Activated CD4-positive, alpha-beta T cell treated with anti-CD3 and anti-CD28 coated beads for 36 hours (primary cell): ENCODE results near the gene CTDSP2. TPM values are rescaled to one million over a fixed set of nuclear protein-coding genes. Genes with fewer than 3 reads are reported as not detected.
A peak's percentile ranks its signal among the peaks of the same experiment; 100 is the strongest.

Source experiments
- ATAC-seq: fragments of 200-7000 bp; cut with Tn5 transposase; one replicate; pipeline ENCODE4 v1.10.0; 2021; ENCODE audit warnings: mild to moderate bottlenecking, moderate library complexity
- CTCF ChIA-PET: fragments of 350-600 bp; sonication (Branson Sonifier 250); formaldehyde crosslinking; loops from one replicate; lab custom pipeline; 2021; ENCODE audit warnings: antibody characterized with exemption; lab: Charles Lee
- POLR2A ChIA-PET: fragments of 350-600 bp; sonication (Branson Sonifier 250); formaldehyde crosslinking; loops from one replicate; lab custom pipeline; 2021; ENCODE audit warnings: antibody characterized with exemption, inconsistent platforms; lab: Charles Lee
- DNase-seq: peaks from one replicate; pipeline ENCODE4 v3.0.0-alpha.2; 2020
- H3K27ac Mint-ChIP-seq: one replicate; pipeline ENCODE4 v1.8.0; 2021; ENCODE audit warnings: mixed read lengths
- H3K27me3 Mint-ChIP-seq: one replicate; pipeline ENCODE4 v1.8.0; 2021; ENCODE audit warnings: mixed read lengths
- H3K36me3 Mint-ChIP-seq: one replicate; pipeline ENCODE4 v1.8.0; 2021; ENCODE audit warnings: low read depth, mixed read lengths
- H3K4me1 Mint-ChIP-seq: one replicate; pipeline ENCODE4 v1.8.0; 2021; ENCODE audit warnings: mixed read lengths
- H3K4me3 Mint-ChIP-seq: one replicate; pipeline ENCODE4 v1.8.0; 2021; ENCODE audit warnings: mild to moderate bottlenecking, moderate library complexity, mixed read lengths
- H3K9me3 Mint-ChIP-seq: one replicate; pipeline ENCODE4 v1.8.0; 2021; ENCODE audit warnings: low read depth, mixed read lengths
- intact Hi-C, 2 experiments: fragments of 100-400 bp; cut with DNase I in 1 of 2; cut with micrococcal nuclease in 1 of 2; formaldehyde crosslinking; loops; one replicate each; pipeline versions ENCODE4 v1.14.2 to v1.15.1; 2022 to 2024; cut with DNase I, micrococcal nuclease
- total RNA-seq, 2 experiments: library from RNA; stranded (reverse); gene quantifications; one replicate each; pipeline ENCODE4 v1.2.3, GENCODE V29; 2021

The CTDSP2 gene
- total RNA-seq, 2 experiments from 2014 or later = 80.9 to 85.4 TPM

GRCh38 chr12:57842342-57843294 lies 3.9 kb downstream of the CTDSP2 start:
- peak overlapping the region; percentile 78 for H3K4me3 Mint-ChIP-seq
- POLR2A ChIA-PET = interaction anchor here (0.5 to 1.0 kb wide), 4 partner anchors 22 to 57 kb away, joined by 3 to 6 read pairs (median 4); no protein-coding TSS in a partner anchor

DNA sequence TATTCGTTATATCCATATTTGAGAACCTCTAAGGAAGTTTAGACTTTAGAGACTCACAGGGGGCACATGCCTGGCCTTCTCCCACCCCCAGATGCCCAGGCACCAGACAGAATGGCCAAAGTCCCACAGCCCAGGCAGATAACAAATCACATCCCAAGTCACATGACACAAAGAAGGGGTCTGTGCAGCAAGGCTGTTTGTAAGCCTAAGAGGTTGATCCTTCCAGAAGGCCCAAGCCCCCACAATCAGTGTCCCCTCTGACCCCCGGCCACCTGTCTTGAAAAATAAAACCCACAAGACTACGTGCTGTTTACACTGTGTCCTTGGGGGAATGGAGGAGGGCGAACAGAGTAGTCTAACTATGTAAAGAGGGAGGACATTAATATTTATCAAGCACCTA lies 5.1 kb downstream of the CTDSP2 start:
- Mint-ChIP-seq H3K4me3 (no peak overlapping the region), H3K27me3 (no peaks in the 10 kb centered on the region), H3K9me3 (no peaks in the 10 kb centered on the region), H3K4me1 (peaks cover 79% of the 10 kb centered on the region), H3K36me3 (peaks cover 2% of the 10 kb centered on the region), H3K27ac (peak overlapping the region; percentile 78)
- POLR2A ChIA-PET = no interaction called here
- DNase-seq (no peak), ATAC-seq (no peak)
- CTCF ChIA-PET = interaction anchor here (2.1 to 4.9 kb wide), 3 partner anchors 7 to 63 kb away, joined by 7 to 62 read pairs (median 15); no protein-coding TSS in a partner anchor
- intact Hi-C loops = no loop called here

More at GRCh38 chr12:57842342-57843294, 3.9 kb downstream of the CTDSP2 start:
- H3K36me3 Mint-ChIP-seq = peaks cover 2% of the 10 kb centered on the region
- H3K9me3 Mint-ChIP-seq = no peaks in the 10 kb centered on the region
- H3K27ac Mint-ChIP-seq = peak overlapping the region; percentile 68
- DNase-seq (peak; percentile 69), ATAC-seq (peak; percentile 28)
- intact Hi-C loops = no loop called here
- CTCF ChIA-PET = interaction anchor here (0.6 to 4.9 kb wide), 19 partner anchors 8 to 307 kb away, joined by 3 to 62 read pairs (median 4); partner anchors contain the start of genes AVIL and TSFM
- H3K27me3 Mint-ChIP-seq = no peaks in the 10 kb centered on the region
- peaks cover 71% of the 10 kb centered on the region for H3K4me1 Mint-ChIP-seq

DNA sequence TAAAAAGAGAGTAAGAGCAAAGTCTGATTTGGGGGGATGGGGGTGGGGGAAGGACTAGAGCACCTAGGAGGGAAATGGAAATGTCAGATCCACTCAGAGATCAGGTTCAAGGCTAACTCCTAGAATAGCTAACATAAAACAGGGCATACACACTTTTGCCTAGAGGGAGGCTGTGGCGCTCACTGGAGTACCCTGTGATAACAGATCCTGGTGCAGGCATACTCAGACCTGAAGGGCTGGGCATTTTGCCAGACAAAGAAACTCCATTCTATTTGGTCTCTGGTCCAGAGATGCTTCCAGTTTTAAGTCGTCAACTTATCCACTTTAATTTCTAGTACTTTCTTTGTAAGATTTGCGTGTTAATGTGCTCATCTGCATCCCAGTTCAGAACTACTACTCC lies 5.8 kb downstream of the CTDSP2 start:
- ChIA-PET POLR2A (interaction anchor here (0.6 kb wide), 1 partner anchor 121 kb away, joined by 4 read pairs; no protein-coding TSS in a partner anchor), CTCF (interaction anchor here (0.6 to 2.1 kb wide), 4 partner anchors 11 to 64 kb away, joined by 3 to 7 read pairs (median 4); no protein-coding TSS in a partner anchor)
- Mint-ChIP-seq H3K36me3 (peaks cover 2% of the 10 kb centered on the region), H3K27ac (peak overlapping the region; percentile 78), H3K4me1 (peaks cover 86% of the 10 kb centered on the region), H3K9me3 (no peaks in the 10 kb centered on the region), H3K4me3 (no peak overlapping the region), H3K27me3 (no peaks in the 10 kb centered on the region)
- intact Hi-C loops = no loop called here
- DNase-seq = no peak
- ATAC-seq = no peak

DNA sequence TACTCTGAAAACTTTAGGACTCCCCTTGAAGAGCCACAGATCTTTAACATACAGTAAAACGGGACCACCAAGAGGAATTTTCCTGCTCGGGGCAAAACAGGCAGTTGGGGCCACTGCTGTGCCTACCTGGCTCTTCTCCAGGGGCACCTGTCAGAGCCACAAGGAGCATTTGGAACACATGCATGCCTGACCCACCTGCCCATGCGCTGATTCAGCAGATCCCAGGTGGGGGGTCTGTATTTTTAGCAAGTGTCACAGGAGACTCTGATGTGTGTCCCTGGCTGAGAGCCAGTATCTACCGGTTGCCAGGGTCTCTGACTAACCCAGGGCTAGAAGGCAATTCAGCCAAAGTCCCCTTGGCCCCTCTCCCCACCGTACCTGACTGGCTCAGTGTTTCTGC lies 6.5 kb downstream of the CTDSP2 start:
- DNase-seq (no peak), ATAC-seq (no peak)
- Mint-ChIP-seq H3K9me3 (no peaks in the 10 kb centered on the region), H3K27ac (peak overlapping the region; percentile 86), H3K4me3 (peak overlapping the region; percentile 46), H3K4me1 (peaks cover 91% of the 10 kb centered on the region), H3K27me3 (no peaks in the 10 kb centered on the region), H3K36me3 (peaks cover 2% of the 10 kb centered on the region)
- intact Hi-C loops = no loop called here
- ChIA-PET POLR2A (interaction anchor here (0.6 kb wide), 1 partner anchor 122 kb away, joined by 4 read pairs; no protein-coding TSS in a partner anchor), CTCF (interaction anchor here (0.6 to 2.1 kb wide), 3 partner anchors 11 to 65 kb away, joined by 3 to 7 read pairs (median 4); no protein-coding TSS in a partner anchor)

GRCh38 chr12:57838594-57839302 lies 7.8 kb downstream of the CTDSP2 start:
- peak overlapping the region; percentile 46 for H3K4me3 Mint-ChIP-seq
- ATAC-seq (peak; percentile 67), DNase-seq (peak; percentile 69)
- POLR2A ChIA-PET = interaction anchor here (1.0 to 1.4 kb wide), 3 partner anchors 9 to 72 kb away, joined by 3 read pairs; partner anchors contain the start of gene CYP27B1
- H3K4me1 Mint-ChIP-seq = peaks cover 94% of the 10 kb centered on the region
- peaks cover 2% of the 10 kb centered on the region for H3K36me3 Mint-ChIP-seq
- H3K9me3 Mint-ChIP-seq = no peaks in the 10 kb centered on the region
- intact Hi-C loops = no loop called here
- CTCF ChIA-PET = interaction anchor here (0.9 to 4.8 kb wide), 4 partner anchors 57 to 71 kb away, joined by 3 to 57 read pairs (median 17); no protein-coding TSS in a partner anchor
- H3K27me3 Mint-ChIP-seq = no peaks in the 10 kb centered on the region
- peak overlapping the region; percentile 86 for H3K27ac Mint-ChIP-seq

- CTCF ChIA-PET = interaction anchor here (0.5 to 4.8 kb wide), 10 partner anchors 27 to 689 kb away, joined by 3 to 57 read pairs (median 5); partner anchors contain the start of gene TSFM
- intact Hi-C loops = loop anchor here (2.0 kb wide), 2 partner anchors 27 to 61 kb away; no protein-coding TSS in a partner anchor
- peaks cover 2% of the 10 kb centered on the region for H3K36me3 Mint-ChIP-seq
- H3K27ac Mint-ChIP-seq = peak overlapping the region; percentile 86
- ATAC-seq = peak; percentile 23
- H3K9me3 Mint-ChIP-seq = no peaks in the 10 kb centered on the region
- peaks cover 94% of the 10 kb centered on the region for H3K4me1 Mint-ChIP-seq
- no peak for DNase-seq
- POLR2A ChIA-PET = interaction anchor here (0.7 to 1.4 kb wide), 4 partner anchors 27 to 431 kb away, joined by 3 to 5 read pairs (median 4); partner anchors contain the start of gene CYP27B1
- no peak overlapping the region for H3K4me3 Mint-ChIP-seq
- no peaks in the 10 kb centered on the region for H3K27me3 Mint-ChIP-seq
These were observed 8.5 kb downstream of the CTDSP2 start for GRCh38 chr12:57837864-57838562.

GRCh38 chr12:57836442-57837375 lies 9.8 kb downstream of the CTDSP2 start:
- intact Hi-C loops = loop anchor here (2.0 kb wide), 2 partner anchors 28 to 62 kb away; no protein-coding TSS in a partner anchor

DNA sequence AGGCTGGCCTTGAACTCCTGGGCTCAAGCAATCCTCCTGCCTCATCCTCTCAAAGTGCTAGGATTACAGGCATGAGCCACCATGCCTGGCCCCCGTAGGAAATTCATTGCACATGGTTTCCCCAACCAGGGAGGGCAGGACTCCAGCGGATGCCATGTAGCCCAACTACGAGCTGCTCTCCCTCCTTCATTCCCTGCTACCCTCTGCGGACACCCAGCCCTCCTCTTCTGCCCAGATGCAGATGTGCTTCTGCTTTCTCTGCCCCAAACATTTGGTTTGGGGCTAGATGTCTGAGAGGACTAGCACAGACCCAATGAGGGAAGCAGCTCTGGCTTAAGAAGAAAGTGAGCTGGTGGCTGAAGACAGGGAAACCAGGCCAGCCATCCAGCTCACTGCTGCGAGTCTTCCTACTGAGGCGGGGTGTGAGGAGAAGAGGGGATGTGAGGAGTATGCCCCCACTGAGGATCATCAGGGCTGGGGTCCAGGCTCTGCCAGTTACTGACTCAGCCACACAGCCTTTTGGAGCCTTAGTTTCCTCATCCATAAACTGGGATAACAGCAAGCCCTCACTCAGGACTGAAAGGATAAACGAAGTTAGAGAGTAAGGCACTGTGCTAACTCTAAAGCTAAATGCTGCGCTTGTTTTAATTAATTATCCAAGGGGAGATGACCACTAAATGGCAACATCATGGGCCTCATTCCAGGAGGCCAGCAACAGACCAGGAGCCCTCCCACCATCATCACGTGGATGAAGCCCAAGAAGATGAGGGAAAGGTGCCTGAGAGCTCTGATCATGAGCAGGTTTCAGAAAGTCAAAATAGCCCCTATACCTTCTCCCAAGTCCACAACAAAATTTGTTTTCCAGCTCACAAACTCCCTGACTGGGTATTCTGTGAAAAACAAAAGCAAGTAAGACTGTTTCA lies 10.9 kb downstream of the CTDSP2 start:
- no peaks in the 10 kb centered on the region for H3K9me3 Mint-ChIP-seq
- H3K27me3 Mint-ChIP-seq = no peaks in the 10 kb centered on the region
- H3K27ac Mint-ChIP-seq = peak overlapping the region; percentile 85
- intact Hi-C loops = loop anchor here (2.0 kb wide), 2 partner anchors 29 to 63 kb away; no protein-coding TSS in a partner anchor
- DNase-seq = no peak
- POLR2A ChIA-PET = no interaction called here
- H3K36me3 Mint-ChIP-seq = peaks cover 2% of the 10 kb centered on the region
- CTCF ChIA-PET = interaction anchor here (0.6 to 5.2 kb wide), 9 partner anchors 8 to 79 kb away, joined by 3 to 62 read pairs (median 9); no protein-coding TSS in a partner anchor
- no peak for ATAC-seq
- H3K4me1 Mint-ChIP-seq = peaks cover 87% of the 10 kb centered on the region
- H3K4me3 Mint-ChIP-seq = peak overlapping the region; percentile 49

More at GRCh38 chr12:57836442-57837375, 9.8 kb downstream of the CTDSP2 start:
- CTCF ChIA-PET = interaction anchor here (0.6 to 5.2 kb wide), 14 partner anchors 7 to 690 kb away, joined by 3 to 62 read pairs (median 7); partner anchors contain the start of gene TSFM
- Mint-ChIP-seq H3K4me1 (peaks cover 94% of the 10 kb centered on the region), H3K27ac (peak overlapping the region; percentile 85), H3K36me3 (peaks cover 2% of the 10 kb centered on the region), H3K27me3 (no peaks in the 10 kb centered on the region), H3K4me3 (peak overlapping the region; percentile 49), H3K9me3 (no peaks in the 10 kb centered on the region)
- ATAC-seq (peak; percentile 51), DNase-seq (peak; percentile 68)
- POLR2A ChIA-PET = interaction anchor here (0.9 to 1.2 kb wide), 4 partner anchors 10 to 105 kb away, joined by 3 to 5 read pairs (median 4); partner anchors contain the start of genes ATP23 and CTDSP2
